Panc1 (cell line): Measurements from ENCODE around the gene TMEM209.

Experiments
- CTCF ChIP-seq: fragments of 450-650 bp; IDR thresholded peaks from 2 replicates; pipeline ENCODE4 v1.5.1; 2017; ENCODE audit warnings: mild to moderate bottlenecking
- SIN3A ChIP-seq: IDR thresholded peaks from 2 replicates; pipeline ENCODE4 v1.6.1; 2012; ENCODE audit warnings: low read depth, mild to moderate bottlenecking, low read length, moderate library complexity, borderline replicate concordance; ENCODE audit not compliant: insufficient read depth
- TCF7L2 ChIP-seq: IDR thresholded peaks from 2 replicates; pipeline ENCODE4 v1.6.1; 2011; ENCODE audit warnings: mild to moderate bottlenecking, low read depth, low read length, inconsistent platforms

- TF ChIP-seq CTCF: no peak
- TF ChIP-seq TCF7L2: no peak
- no peak for TF ChIP-seq SIN3A
Measured at GRCh38 chr7:130162196-130162595, 43.0 kb downstream of the TMEM209 start.
